Fibroblast of lung (primary cell): ENCODE results near the gene WDR72.

ENCODE experiments used
- CTCF ChIP-seq, 2 donors: IDR thresholded peaks in 1 of 2; conservative IDR thresholded peaks in 1 of 2; 1 replicate in 1 of 2; 2 replicates in 1 of 2; pipeline ENCODE4 v1.5.1; 2011 to 2012; ENCODE audit warnings: low read length in 2 of 2, control low read depth in 1 of 2, inconsistent platforms in 1 of 2, low read depth in 1 of 2, mild to moderate bottlenecking in 1 of 2
- EZH2 ChIP-seq: IDR thresholded peaks from 2 replicates; pipeline ENCODE4 v1.5.1; 2012; ENCODE audit warnings: low read length, control low read depth, mild to moderate bottlenecking; ENCODE audit errors: missing control alignments

GRCh38 chr15:53670701-53671100, 88.8 kb downstream of the WDR72 start:
- no peak for TF ChIP-seq CTCF (conservative IDR thresholded peaks at IDR 0.05 in 1 of 2, IDR thresholded peaks at IDR 0.05 in 1 of 2; ENCODE audit: low read depth in 1 of 2, low read length in 2 of 2)
- TF ChIP-seq EZH2, result no peak
